H1 (cell line): Measurements from ENCODE around the gene WDR41. TPM values are rescaled to one million over a fixed set of nuclear protein-coding genes. Genes with fewer than 3 reads are reported as not detected.

ENCODE experiments used
- ATF3 ChIP-seq: IDR thresholded peaks from 2 replicates; pipeline ENCODE4 v1.6.1; 2011; ENCODE audit warnings: low read depth, mild to moderate bottlenecking, low read length; ENCODE audit not compliant: insufficient read depth
- BCL11A ChIP-seq, 2 experiments: IDR thresholded peaks; one replicate each; pipeline ENCODE4 v1.6.1; 2011; ENCODE audit warnings: low read depth in 2 of 2, low read length in 2 of 2, mild to moderate bottlenecking in 2 of 2
- CBX8 ChIP-seq: fragments of 300-800, 300-1000 bp; sonication (generic); IDR thresholded peaks from 2 replicates; pipeline ENCODE4 v1.7.1; 2016; ENCODE audit warnings: low read depth, low read length, borderline replicate concordance
- CHD2 ChIP-seq: IDR thresholded peaks from 2 replicates; pipeline ENCODE4 v1.6.1; 2012; ENCODE audit warnings: low read length, improper control_type of control experiment
- CREB1 ChIP-seq: IDR thresholded peaks from 2 replicates; pipeline ENCODE4 v1.6.1; 2012; ENCODE audit warnings: inconsistent platforms
- EZH2 ChIP-seq: fragments of 200-600 bp; sonication (generic); IDR thresholded peaks from 2 replicates; pipeline ENCODE4 v1.7.1; 2012; ENCODE audit warnings: low read depth, mild to moderate bottlenecking, moderate library complexity, low read length, inconsistent platforms; ENCODE audit not compliant: severe bottlenecking
- GABPA ChIP-seq: IDR thresholded peaks from 2 replicates; pipeline ENCODE4 v1.6.1; 2011; ENCODE audit warnings: mild to moderate bottlenecking, low read length, moderate library complexity, borderline replicate concordance; ENCODE audit not compliant: insufficient read depth
- GTF2F1 ChIP-seq: IDR thresholded peaks from 2 replicates; pipeline ENCODE4 v1.6.1; 2012; ENCODE audit warnings: low read depth, low read length, improper control_type of control experiment, borderline replicate concordance
- HDAC2 ChIP-seq, 2 experiments: fragments of 300-600 bp in 1 of 2; sonication (generic) in 1 of 2; IDR thresholded peaks; 2 replicates each; pipeline ENCODE4 v1.6.1; 2011 to 2012; ENCODE audit warnings: low read depth in 2 of 2, low read length in 2 of 2, mild to moderate bottlenecking in 2 of 2, moderate library complexity in 2 of 2, borderline replicate concordance in 1 of 2, inconsistent platforms in 1 of 2
- KDM5A ChIP-seq: fragments of 200-600 bp; IDR thresholded peaks from 2 replicates; pipeline ENCODE4 v1.7.1; 2012; ENCODE audit warnings: mild to moderate bottlenecking, low read length, inconsistent platforms, mixed read lengths
- NRF1 ChIP-seq: IDR thresholded peaks from 2 replicates; pipeline ENCODE4 v1.6.1; 2011; ENCODE audit warnings: mild to moderate bottlenecking, low read depth, low read length, improper control_type of control experiment
- PHF8 ChIP-seq: fragments of 200-600 bp; sonication (generic); conservative IDR thresholded peaks from 2 replicates; pipeline ENCODE4 v1.7.1; 2012; ENCODE audit warnings: low read depth, mild to moderate bottlenecking, inconsistent platforms, low read length, moderate library complexity
- RAD21 ChIP-seq, 2 experiments: IDR thresholded peaks in 1 of 2; conservative IDR thresholded peaks in 1 of 2; 2 replicates each; pipeline ENCODE4 v1.6.1; 2011; ENCODE audit warnings: low read depth in 2 of 2, low read length in 2 of 2, improper control_type of control experiment in 1 of 2, inconsistent platforms in 1 of 2, mild to moderate bottlenecking in 1 of 2, moderate library complexity in 1 of 2
- RBBP5 ChIP-seq: IDR thresholded peaks from 2 replicates; pipeline ENCODE4 v1.7.1; 2012; ENCODE audit warnings: low read depth, mild to moderate bottlenecking, inconsistent platforms, low read length, moderate library complexity, borderline replicate concordance
- RFX5 ChIP-seq: IDR thresholded peaks from 2 replicates; pipeline ENCODE4 v1.6.1; 2011; ENCODE audit warnings: low read depth, low read length, improper control_type of control experiment, borderline replicate concordance
- RNF2 ChIP-seq: fragments of 200-900, 300-1000 bp; sonication (generic); IDR thresholded peaks from 2 replicates; pipeline ENCODE4 v1.7.1; 2016; ENCODE audit warnings: borderline replicate concordance, low read depth, mild to moderate bottlenecking, antibody characterized with exemption, low read length; ENCODE audit not compliant: poor library complexity, severe bottlenecking; ENCODE audit errors: missing control alignments
- SIN3A ChIP-seq, 2 experiments: IDR thresholded peaks in 1 of 2; conservative IDR thresholded peaks in 1 of 2; 2 replicates each; pipeline ENCODE4 v1.6.1; 2011 to 2012; ENCODE audit warnings: low read length in 2 of 2, improper control_type of control experiment in 1 of 2, low read depth in 1 of 2, mild to moderate bottlenecking in 1 of 2
- SIX5 ChIP-seq: IDR thresholded peaks from 2 replicates; pipeline ENCODE4 v1.6.1; 2011; ENCODE audit warnings: mild to moderate bottlenecking, low read depth, low read length
- SUZ12 ChIP-seq: fragments of 200-600 bp; sonication (generic); IDR thresholded peaks from 2 replicates; pipeline ENCODE4 v1.6.1; 2012; ENCODE audit warnings: mild to moderate bottlenecking, inconsistent platforms, low read length, moderate library complexity, mixed read lengths
- TAF1 ChIP-seq: IDR thresholded peaks from 2 replicates; pipeline ENCODE4 v1.6.1; 2011; ENCODE audit warnings: mild to moderate bottlenecking, low read depth, low read length
- YY1 ChIP-seq: IDR thresholded peaks from 2 replicates; pipeline ENCODE4 v1.6.1; 2011; ENCODE audit warnings: low read depth, mild to moderate bottlenecking, low read length
- ZNF274 ChIP-seq: IDR thresholded peaks from 2 replicates; pipeline ENCODE4 v1.7.0; 2012; ENCODE audit warnings: low read length, borderline replicate concordance; ENCODE audit errors: extremely low read depth
- polyA plus RNA-seq, 7 experiments: library from polyadenylated mRNA; depleted of rRNA in 3 of 7; stranded (reverse) in 5 of 7; unstranded in 2 of 7; fragments of >200 nt in 5 of 7; fragments of 200-250 nt in 2 of 7; gene quantifications; 1 replicate in 5 of 7; 2 replicates in 1 of 7; 4 replicates in 1 of 7; pipeline versions ENCODE4 v1.2.1 to v1.2.3, GENCODE V29; 2011 to 2013; ENCODE audit warnings: missing spikeins in 2 of 7, mixed read lengths in 2 of 7
- total RNA-seq: library from RNA; stranded (reverse); fragmentation: NEBNext Ultra II Directional; extraction: Animal tissue kit (Norgen Biotek cat#: 25700); gene quantifications from 2 replicates; pipeline ENCODE4 v1.2.1, GENCODE V29; 2021

The WDR41 gene
- total and polyA plus RNA-seq, 2 of the 8 experiments (the other 6 are each of a cell fraction or from before 2014, with no cell fraction given) = 16.4 to 44.9 TPM

- no peak for TF ChIP-seq SIX5
- TF ChIP-seq CREB1 = no peak
- TF ChIP-seq CBX8 = no peak
- peak; percentile 57 to 73 for TF ChIP-seq RAD21 (IDR thresholded peaks at IDR 0.05 in 1 of 2, conservative IDR thresholded peaks at IDR 0.05 in 1 of 2; ENCODE audit: low read depth in 2 of 2, low read length in 2 of 2)
- no peak for TF ChIP-seq CHD2
- peak; percentile 14; the same call in 1 of the 2 replicates for TF ChIP-seq NRF1
- no peak for TF ChIP-seq RNF2
- peak; percentile 91 for TF ChIP-seq PHF8
- no peak for TF ChIP-seq KDM5A
- no peak for TF ChIP-seq ZNF274
- 0 out of 4 replicates have a peak, but pooled peaks have one; percentile 9 to 30 for TF ChIP-seq SIN3A (conservative IDR thresholded peaks at IDR 0.05 in 1 of 2, IDR thresholded peaks at IDR 0.05 in 1 of 2; ENCODE audit: low read depth in 1 of 2, low read length in 2 of 2)
- no peak for TF ChIP-seq SUZ12
- no peak for TF ChIP-seq YY1
- no peak for TF ChIP-seq BCL11A (IDR thresholded peaks at IDR 0.05; ENCODE audit: low read depth in 2 of 2, low read length in 2 of 2)
- no peak for TF ChIP-seq RFX5
- TF ChIP-seq GTF2F1 = no peak
- no peak for TF ChIP-seq EZH2
- TF ChIP-seq GABPA = 0 out of 2 replicates have a peak, but pooled peaks have one; percentile 33
- TF ChIP-seq TAF1 = peak; percentile 84
- TF ChIP-seq RBBP5 = peak; percentile 95
- TF ChIP-seq HDAC2 (IDR thresholded peaks at IDR 0.05; ENCODE audit: borderline replicate concordance in 1 of 2, low read depth in 2 of 2, low read length in 2 of 2) = no peak; a peak in 1 of 4 replicates
- TF ChIP-seq ATF3 = no peak
These were observed at the start of gene WDR41 (continued) for GRCh38 chr5:77491783-77492652.
